ENCODE data around the gene SINHCAF. TPM values are rescaled to one million over a fixed set of nuclear protein-coding genes. Genes with fewer than 3 reads are reported as not detected.

Gene SINHCAF
- total and polyA plus RNA-seq, 2 of the 8 experiments (the other 6 are each of a cell fraction or from before 2014, with no cell fraction given) = 138 to 576 TPM

DNA sequence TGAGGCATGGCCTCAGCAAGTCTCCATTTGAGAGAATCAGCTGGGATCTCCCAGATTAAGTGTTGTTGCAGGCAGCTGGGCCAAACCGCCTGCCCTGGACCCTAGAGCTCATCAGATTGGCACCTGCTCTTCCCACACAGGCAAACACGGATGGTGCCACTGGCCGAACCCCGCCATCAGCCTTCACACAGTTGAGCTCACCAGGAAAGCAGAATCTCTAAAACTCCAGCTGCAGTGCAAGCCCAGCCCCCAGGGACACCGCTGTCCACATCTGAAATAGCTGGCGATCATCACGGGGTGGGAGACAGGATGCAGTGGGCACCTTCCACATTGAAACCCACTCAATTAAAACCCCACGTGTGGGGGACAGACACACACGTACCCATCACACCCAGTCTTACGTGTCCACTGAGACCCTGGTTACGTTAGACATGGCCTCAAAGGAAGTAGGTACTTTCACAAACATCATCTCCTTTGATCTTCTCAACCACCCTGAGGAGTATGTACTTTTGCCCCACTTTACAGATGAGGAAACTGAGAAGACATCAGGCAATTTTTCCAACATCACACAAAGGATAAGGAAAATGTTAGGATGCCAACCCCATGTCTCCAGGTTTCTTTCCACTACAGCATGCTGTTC is 88.8 kb downstream of the SINHCAF start (continued):
- no peak for TF ChIP-seq HDAC2 (IDR thresholded peaks at IDR 0.05; ENCODE audit: borderline replicate concordance in 1 of 2, low read depth in 2 of 2, low read length in 2 of 2)
- no peak for TF ChIP-seq ZNF274 (IDR thresholded peaks at IDR 0.05; ENCODE audit: borderline replicate concordance, extremely low read depth, low read length)
